Thyroid gland (tissue), 4 donors: ENCODE measurements around the gene LINC01488.

Experiments
- POLR2A ChIP-seq, 2 donors: fragments of 450-650 bp; IDR thresholded peaks; one replicate each; pipeline ENCODE4 v1.6.1; 2017; ENCODE audit warnings: antibody characterized with exemption in 2 of 2, mild to moderate bottlenecking in 2 of 2, moderate library complexity in 1 of 2
- TF ChIP-seq, protein P1 (sequence below), 6 experiments: fragments of 200-600 bp in 3 of 6; fragments of 450-650 bp in 3 of 6; sonication (generic) in 3 of 6; IDR thresholded peaks; one replicate each; pipeline ENCODE4 v1.5.1; 2016 to 2019; ENCODE audit warnings: antibody characterized with exemption in 6 of 6, mild to moderate bottlenecking in 2 of 6, inconsistent platforms in 1 of 6, moderate library complexity in 1 of 6

DNA sequence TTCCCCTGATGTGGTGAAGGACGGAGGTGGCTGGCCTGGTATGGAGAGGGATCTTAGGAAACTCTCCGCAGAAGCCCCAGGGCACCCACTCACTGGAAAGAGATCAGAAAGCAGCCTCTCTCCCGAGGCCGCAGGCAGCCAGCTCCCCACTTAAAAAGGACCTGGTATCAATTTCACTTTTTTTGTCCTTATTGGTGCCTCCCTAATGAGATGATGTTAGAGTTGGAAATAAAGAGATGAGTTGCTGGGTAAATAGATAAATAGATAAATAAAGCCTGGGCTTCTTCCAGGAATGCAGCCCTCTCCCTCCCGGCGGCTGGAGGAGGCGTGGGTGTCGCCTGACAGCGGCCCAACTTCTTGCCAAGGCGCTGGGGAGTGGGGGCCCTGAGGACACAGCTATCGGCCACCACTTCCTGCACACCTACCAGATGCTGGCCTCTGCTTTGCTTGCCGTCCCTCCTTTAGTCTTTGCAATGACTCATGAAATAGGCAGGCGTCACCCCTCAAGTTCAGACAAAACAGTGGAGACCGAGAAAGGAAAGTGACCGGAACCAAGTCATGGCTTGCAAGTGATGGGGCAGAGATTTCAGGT lies 42.9 kb downstream of the LINC01488 start:
- TF ChIP-seq, protein P1, sequence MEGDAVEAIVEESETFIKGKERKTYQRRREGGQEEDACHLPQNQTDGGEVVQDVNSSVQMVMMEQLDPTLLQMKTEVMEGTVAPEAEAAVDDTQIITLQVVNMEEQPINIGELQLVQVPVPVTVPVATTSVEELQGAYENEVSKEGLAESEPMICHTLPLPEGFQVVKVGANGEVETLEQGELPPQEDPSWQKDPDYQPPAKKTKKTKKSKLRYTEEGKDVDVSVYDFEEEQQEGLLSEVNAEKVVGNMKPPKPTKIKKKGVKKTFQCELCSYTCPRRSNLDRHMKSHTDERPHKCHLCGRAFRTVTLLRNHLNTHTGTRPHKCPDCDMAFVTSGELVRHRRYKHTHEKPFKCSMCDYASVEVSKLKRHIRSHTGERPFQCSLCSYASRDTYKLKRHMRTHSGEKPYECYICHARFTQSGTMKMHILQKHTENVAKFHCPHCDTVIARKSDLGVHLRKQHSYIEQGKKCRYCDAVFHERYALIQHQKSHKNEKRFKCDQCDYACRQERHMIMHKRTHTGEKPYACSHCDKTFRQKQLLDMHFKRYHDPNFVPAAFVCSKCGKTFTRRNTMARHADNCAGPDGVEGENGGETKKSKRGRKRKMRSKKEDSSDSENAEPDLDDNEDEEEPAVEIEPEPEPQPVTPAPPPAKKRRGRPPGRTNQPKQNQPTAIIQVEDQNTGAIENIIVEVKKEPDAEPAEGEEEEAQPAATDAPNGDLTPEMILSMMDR (IDR thresholded peaks at IDR 0.05), result no peak
- TF ChIP-seq POLR2A (IDR thresholded peaks at IDR 0.05), result no peak
